ENCODE results near the gene TPRN. TPM values are rescaled to one million over a fixed set of nuclear protein-coding genes. Genes with fewer than 3 reads are reported as not detected.

TPRN gene
- 3.4 and 9.1 TPM in 2 replicates for total RNA-seq (ENCODE audit: low replicate concordance)

GRCh38 chr9:137200311-137201204, at the start of gene TPRN:
Gene TPRN (minus strand): TSS chr9:137200741. CDS start chr9:137200711, 30 bp downstream.
- H3K4me2 ChIP-seq = peak within 1 kb of the TSS; percentile 93
- peaks cover 58% of the 10 kb centered on the region for H3K79me2 ChIP-seq (ENCODE audit: low read depth)
- H3K9ac ChIP-seq = peak within 1 kb of the TSS; percentile 41
- H3K27ac Mint-ChIP-seq = no peak within 1 kb of the TSS
- peak; percentile 100 for DNase-seq (ENCODE audit: low spot score)
- no peaks in the 10 kb centered on the region for H3K36me3 ChIP-seq
- no peaks in the 10 kb centered on the region for H3K9me3 ChIP-seq (ENCODE audit: low read depth)
- H3K4me3 ChIP-seq = peak within 1 kb of the TSS; percentile 72
- H3K27ac ChIP-seq = no peak within 1 kb of the TSS
- H4K20me1 ChIP-seq (ENCODE audit: low read depth) = peaks cover 65% of the 10 kb centered on the region
- no peak within 1 kb of the TSS for H2AFZ ChIP-seq (replicated peaks)
- no peaks in the 10 kb centered on the region for H3K9me3 Mint-ChIP-seq
- peaks cover 9% of the 10 kb centered on the region for H3K27me3 Mint-ChIP-seq (ENCODE audit: insufficient read depth, low read depth)
- TF ChIP-seq CTCF (IDR thresholded peaks at IDR 0.05) = no peak
- no peak for TF ChIP-seq EZH2phosphoT487 (IDR thresholded peaks at IDR 0.05)
- no peak for TF ChIP-seq EZH2 (IDR thresholded peaks at IDR 0.05)
- H3K4me3 Mint-ChIP-seq = peak within 1 kb of the TSS; percentile 86
- peaks cover 7% of the 10 kb centered on the region for H3K27me3 ChIP-seq
- peaks cover 23% of the 10 kb centered on the region for H3K4me1 Mint-ChIP-seq
- H3K4me1 ChIP-seq = peaks cover 20% of the 10 kb centered on the region
- peaks cover 34% of the 10 kb centered on the region for H3F3A ChIP-seq (ENCODE audit: low read depth)
- H3K36me3 Mint-ChIP-seq = peaks cover 4% of the 10 kb centered on the region

DNA sequence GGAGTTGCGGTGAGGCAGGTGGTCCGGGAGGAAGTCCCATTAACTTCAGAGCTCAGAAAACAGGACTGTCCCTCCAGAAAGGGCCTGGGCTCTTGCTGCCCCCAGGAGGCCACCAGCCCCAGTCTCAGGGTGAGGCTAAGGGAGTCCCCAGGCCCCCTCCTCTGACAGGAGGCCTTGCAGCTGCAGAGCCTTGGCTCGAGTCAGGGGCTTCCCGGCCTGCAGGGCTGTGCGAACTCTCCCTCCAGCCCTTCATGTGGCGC, 47.3 kb upstream of the TPRN start:
- H3K4me1 Mint-ChIP-seq = peaks cover 35% of the 10 kb centered on the region
- no peak for DNase-seq (ENCODE audit: low spot score)
- H3K27ac ChIP-seq = no peak overlapping the region

DNA sequence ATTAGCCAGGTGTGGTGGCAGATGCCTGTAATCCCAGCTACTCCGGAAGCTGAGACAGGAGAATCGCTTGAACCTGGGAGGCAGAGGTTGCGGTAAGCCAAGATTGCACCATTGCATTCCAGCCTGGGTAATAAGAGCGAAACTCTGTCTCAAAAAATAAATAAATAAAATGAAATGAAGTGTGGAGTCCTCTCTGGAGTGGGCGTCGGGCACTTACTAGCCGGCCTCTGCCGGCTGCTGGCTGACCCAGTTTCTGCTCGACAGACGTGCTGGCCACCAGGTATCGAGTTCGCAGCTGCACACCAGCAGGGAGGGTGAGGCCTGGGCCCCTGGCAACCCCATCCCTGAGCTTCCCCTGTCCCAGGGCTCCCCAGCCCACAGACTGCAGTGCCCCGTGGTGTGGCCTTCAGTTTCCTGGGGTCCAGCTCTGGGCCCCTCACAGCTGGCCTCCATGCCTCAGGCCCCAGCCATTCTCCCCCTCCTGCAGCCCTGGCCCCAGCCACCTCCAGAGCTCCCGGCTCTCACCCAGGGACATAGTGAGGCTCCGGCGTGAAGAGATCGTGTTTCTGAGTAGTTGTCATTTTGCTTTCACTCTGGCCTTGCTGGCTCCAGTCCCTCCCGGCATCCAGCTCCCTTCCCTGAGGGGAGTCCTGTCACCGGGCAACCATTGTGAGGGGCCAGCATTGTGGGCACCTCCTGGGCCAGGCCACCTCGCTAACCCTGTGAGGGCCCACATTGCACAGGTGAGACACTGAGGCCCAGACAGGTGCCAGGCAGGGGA, 46.8 kb upstream of the TPRN start:
- Histone ChIP-seq H2AFZ (replicated peaks) (no peak overlapping the region), H3K79me2 (ENCODE audit: low read depth) (peaks cover 12% of the 10 kb centered on the region), H3K27ac (no peak overlapping the region), H3K36me3 (no peaks in the 10 kb centered on the region), H3K4me3 (no peak overlapping the region), H3K27me3 (no peaks in the 10 kb centered on the region), H4K20me1 (ENCODE audit: low read depth) (peaks cover 22% of the 10 kb centered on the region), H3K4me1 (peaks cover 15% of the 10 kb centered on the region), H3K4me2 (no peak overlapping the region), H3F3A (ENCODE audit: low read depth) (peaks cover 25% of the 10 kb centered on the region), H3K9me3 (ENCODE audit: low read depth) (no peaks in the 10 kb centered on the region), H3K9ac (no peak overlapping the region)
- TF ChIP-seq EZH2 (IDR thresholded peaks at IDR 0.05) = no peak
- TF ChIP-seq CTCF (IDR thresholded peaks at IDR 0.05) = no peak
- TF ChIP-seq EZH2phosphoT487 (IDR thresholded peaks at IDR 0.05) = no peak
- no peak for DNase-seq (ENCODE audit: low spot score)
- Mint-ChIP-seq H3K27me3 (ENCODE audit: insufficient read depth, low read depth) (no peaks in the 10 kb centered on the region), H3K9me3 (no peaks in the 10 kb centered on the region), H3K27ac (peak overlapping the region; percentile 29), H3K4me1 (peaks cover 40% of the 10 kb centered on the region), H3K36me3 (peaks cover 9% of the 10 kb centered on the region), H3K4me3 (no peak overlapping the region)

More for the DNA sequence above, 47.3 kb upstream of the TPRN start:
- Mint-ChIP-seq H3K36me3 (peaks cover 4% of the 10 kb centered on the region), H3K27ac (no peak overlapping the region), H3K9me3 (no peaks in the 10 kb centered on the region), H3K27me3 (ENCODE audit: insufficient read depth, low read depth) (no peaks in the 10 kb centered on the region), H3K4me3 (no peak overlapping the region)
- Histone ChIP-seq H3K4me3 (no peak overlapping the region), H3K9me3 (ENCODE audit: low read depth) (no peaks in the 10 kb centered on the region), H3K4me1 (peaks cover 12% of the 10 kb centered on the region), H3K79me2 (ENCODE audit: low read depth) (peaks cover 7% of the 10 kb centered on the region), H3K27me3 (no peaks in the 10 kb centered on the region), H3K36me3 (no peaks in the 10 kb centered on the region), H4K20me1 (ENCODE audit: low read depth) (peaks cover 17% of the 10 kb centered on the region), H3K4me2 (no peak overlapping the region), H3F3A (ENCODE audit: low read depth) (peaks cover 20% of the 10 kb centered on the region), H3K9ac (no peak overlapping the region), H2AFZ (replicated peaks) (no peak overlapping the region)
- TF ChIP-seq EZH2phosphoT487 (IDR thresholded peaks at IDR 0.05) (no peak), EZH2 (IDR thresholded peaks at IDR 0.05) (no peak), CTCF (IDR thresholded peaks at IDR 0.05) (no peak)

Data from neural progenitor cell (in vitro differentiated cells).